HEK293T (cell line): ENCODE results near the gene FCRL2.

Experiments
- ARNT ChIP-seq: fragments of 450-650 bp; IDR thresholded peaks from 2 replicates; pipeline ENCODE4 v1.6.1; 2017; ENCODE audit warnings: mild to moderate bottlenecking
- BHLHE40 ChIP-seq: fragments of 450-650 bp; IDR thresholded peaks from 2 replicates; pipeline ENCODE4 v1.6.1; 2016; ENCODE audit warnings: mild to moderate bottlenecking, moderate library complexity, borderline replicate concordance
- ELF4 ChIP-seq: fragments of 450-650 bp; IDR thresholded peaks from 2 replicates; pipeline ENCODE4 v1.6.1; 2017; ENCODE audit warnings: antibody characterized with exemption
- FOXA1 ChIP-seq: fragments of 450-650 bp; IDR thresholded peaks from 2 replicates; pipeline ENCODE4 v1.6.1; 2016; ENCODE audit warnings: mild to moderate bottlenecking
- FOXK2 ChIP-seq: fragments of 450-650 bp; IDR thresholded peaks from 2 replicates; pipeline ENCODE4 v1.6.1; 2016; ENCODE audit warnings: mild to moderate bottlenecking
- FOXM1 ChIP-seq: fragments of 450-650 bp; IDR thresholded peaks from 2 replicates; pipeline ENCODE4 v1.6.1; 2017; ENCODE audit warnings: mild to moderate bottlenecking, borderline replicate concordance
- LEF1 ChIP-seq: fragments of 450-650 bp; IDR thresholded peaks from 2 replicates; pipeline ENCODE4 v1.6.1; 2017; ENCODE audit warnings: mild to moderate bottlenecking, borderline replicate concordance
- SUZ12 ChIP-seq: fragments of 450-650 bp; IDR thresholded peaks from 2 replicates; pipeline ENCODE4 v1.6.1; 2016; ENCODE audit warnings: mild to moderate bottlenecking
- TARDBP ChIP-seq: fragments of 450-650 bp; IDR thresholded peaks from 2 replicates; pipeline ENCODE4 v1.6.1; 2016
- TF ChIP-seq, protein P1 (sequence below): fragments of 450-650 bp; IDR thresholded peaks from 2 replicates; pipeline ENCODE4 v1.6.1; 2016

DNA sequence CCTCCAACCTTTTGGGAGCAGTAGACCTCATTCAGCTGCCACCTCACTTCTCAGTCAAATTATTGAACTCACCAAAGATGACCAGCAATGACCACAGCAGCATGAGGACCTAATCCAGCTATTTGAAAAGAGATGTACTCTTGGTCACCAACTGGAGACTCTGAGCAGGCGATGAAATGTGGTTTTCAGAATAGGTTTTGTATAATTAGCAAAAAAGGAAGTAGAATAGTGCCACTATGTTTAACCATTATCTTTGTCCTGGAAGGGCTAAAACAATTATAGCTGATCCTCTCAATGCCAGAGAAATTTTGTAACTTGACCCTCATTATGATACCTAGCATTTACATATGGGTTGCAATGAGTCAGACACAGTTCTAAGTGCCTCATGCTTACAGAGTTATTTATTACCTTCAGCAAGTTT is at the start of gene FCRL2:
- TF ChIP-seq ARNT (no peak), TARDBP (no peak), LEF1 (no peak), ELF4 (no peak), SUZ12 (no peak), FOXA1 (no peak), BHLHE40 (no peak), FOXK2 (no peak), FOXM1 (no peak)
- TF ChIP-seq, protein P1, sequence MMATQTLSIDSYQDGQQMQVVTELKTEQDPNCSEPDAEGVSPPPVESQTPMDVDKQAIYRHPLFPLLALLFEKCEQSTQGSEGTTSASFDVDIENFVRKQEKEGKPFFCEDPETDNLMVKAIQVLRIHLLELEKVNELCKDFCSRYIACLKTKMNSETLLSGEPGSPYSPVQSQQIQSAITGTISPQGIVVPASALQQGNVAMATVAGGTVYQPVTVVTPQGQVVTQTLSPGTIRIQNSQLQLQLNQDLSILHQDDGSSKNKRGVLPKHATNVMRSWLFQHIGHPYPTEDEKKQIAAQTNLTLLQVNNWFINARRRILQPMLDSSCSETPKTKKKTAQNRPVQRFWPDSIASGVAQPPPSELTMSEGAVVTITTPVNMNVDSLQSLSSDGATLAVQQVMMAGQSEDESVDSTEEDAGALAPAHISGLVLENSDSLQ, result no peak
